GM21529 (cell line): ENCODE measurements around the gene MGMT.

Experiments
- ATAC-seq: cut with Tn5 transposase; IDR thresholded peaks from one replicate; pipeline ENCODE4 v1.9.1; 2021; ENCODE audit not compliant: unreplicated experiment

MGMT gene

GRCh38 chr10:129615921-129616525, 149.0 kb downstream of the MGMT start:
- no peak for ATAC-seq

DNA sequence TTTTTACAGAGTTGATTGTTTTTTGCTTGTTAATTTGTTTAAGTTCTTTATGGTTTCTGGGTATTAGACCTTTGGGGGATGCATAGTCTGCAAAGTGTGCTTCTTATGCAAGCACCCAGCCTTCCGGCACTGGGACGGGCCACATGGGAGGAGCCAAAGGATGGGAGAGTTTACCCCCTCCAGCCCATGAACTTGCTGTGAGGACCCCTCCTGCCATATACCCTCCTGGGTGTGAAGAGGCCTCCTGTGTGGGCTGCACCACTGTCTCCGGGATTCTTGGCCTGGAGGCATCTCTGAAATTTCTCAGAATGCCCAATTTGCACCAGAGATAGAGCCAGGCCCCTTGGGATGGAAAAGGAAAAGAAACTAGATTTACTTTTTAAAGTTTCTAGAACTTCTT, 150.7 kb downstream of the MGMT start:
- no peak for ATAC-seq

- no peak for ATAC-seq
Observed at GRCh38 chr10:129621062-129621461, 154.0 kb downstream of the MGMT start.

DNA sequence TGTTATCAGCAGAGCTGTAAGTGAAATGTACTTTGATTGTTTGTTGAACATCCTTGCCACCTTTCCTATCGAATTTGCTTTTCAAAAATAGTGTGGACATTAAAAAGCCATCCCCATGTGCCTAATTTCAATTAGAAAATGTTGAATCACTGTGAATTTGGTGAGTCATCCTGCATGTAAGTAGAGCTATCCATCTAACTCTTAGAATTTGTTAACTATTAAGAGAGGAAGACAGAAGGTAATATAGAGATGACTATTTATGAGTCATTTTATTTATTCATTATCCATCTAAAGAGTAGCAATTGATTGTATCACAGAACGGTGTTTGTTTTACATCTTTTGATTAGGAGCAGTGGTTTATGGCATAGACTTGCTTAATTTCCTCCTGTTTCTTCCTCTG, 154.7 kb downstream of the MGMT start:
- no peak for ATAC-seq

DNA sequence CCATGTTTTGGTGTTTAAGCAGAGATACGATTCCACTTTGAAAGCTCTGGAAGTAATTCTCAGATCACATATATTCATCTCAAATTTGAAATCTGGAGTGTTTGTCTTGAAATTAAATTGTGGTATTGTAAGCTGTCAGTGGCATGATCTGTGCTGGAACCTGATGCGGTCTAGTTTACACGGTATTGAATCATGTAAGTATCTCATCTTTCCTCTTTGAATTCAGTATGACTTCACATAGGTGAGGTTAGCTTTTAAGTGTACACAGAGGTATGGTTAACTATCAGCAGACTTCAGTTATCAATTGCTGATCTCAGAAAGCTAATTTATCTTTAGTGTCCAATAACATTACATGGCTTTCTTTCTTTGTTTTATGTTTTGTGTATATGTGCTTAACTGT, 155.2 kb downstream of the MGMT start:
- ATAC-seq, result no peak

DNA sequence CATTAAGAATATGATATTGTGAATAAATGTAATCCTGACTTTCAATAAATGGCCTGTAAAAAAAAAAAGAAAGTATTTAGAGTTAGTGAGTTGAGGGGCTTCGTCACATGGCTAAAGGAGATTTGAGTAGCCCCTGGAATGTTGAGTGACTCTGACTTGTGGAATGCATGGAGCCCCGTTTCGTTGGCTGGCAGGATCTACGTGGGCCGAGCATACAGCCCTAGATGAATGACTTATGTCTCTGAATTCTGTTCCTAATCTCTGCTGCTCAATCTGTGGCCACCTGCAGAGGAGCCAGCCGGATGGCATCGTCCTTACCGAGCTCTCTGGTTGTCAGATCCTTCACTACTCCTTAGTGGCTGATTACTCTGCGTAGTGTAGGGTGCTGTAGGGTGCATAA, 155.7 kb downstream of the MGMT start:
- ATAC-seq, result no peak

- no peak for ATAC-seq
Observed at GRCh38 chr10:129624526-129624925, 157.5 kb downstream of the MGMT start.

- no peak for ATAC-seq
Observed at GRCh38 chr10:129626309-129626708, 159.3 kb downstream of the MGMT start.

DNA sequence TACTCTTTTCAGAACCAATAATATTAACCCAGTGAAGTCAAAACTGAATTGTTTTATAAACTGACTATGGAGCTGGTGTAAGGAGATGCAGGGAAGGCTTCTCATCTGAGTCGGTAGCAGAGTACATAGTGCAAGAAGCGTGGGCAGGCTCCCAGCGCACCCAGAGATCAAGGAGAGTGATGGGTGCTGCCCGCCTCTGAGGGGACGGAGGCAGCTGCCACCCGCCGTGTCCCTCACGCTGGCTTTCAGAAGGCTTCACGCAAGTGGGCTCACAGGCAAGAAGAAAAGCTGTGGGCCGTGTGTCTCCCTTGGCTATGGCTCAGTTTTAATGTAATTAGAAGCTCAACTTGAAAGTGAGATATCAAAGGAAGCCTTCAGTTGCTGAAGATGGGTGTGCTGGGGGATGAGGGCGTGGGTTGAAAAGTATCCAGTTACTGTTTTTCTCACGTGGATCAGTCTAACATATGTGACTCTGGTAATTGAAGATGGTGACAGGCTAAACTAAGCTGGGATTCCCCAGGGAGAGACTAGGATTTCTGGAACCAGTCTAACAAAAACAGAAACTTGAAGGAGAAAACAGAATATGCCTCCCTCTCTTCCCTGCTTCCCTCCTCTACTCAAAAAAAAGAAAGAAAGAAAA, 159.9 kb downstream of the MGMT start:
- ATAC-seq, result no peak

DNA sequence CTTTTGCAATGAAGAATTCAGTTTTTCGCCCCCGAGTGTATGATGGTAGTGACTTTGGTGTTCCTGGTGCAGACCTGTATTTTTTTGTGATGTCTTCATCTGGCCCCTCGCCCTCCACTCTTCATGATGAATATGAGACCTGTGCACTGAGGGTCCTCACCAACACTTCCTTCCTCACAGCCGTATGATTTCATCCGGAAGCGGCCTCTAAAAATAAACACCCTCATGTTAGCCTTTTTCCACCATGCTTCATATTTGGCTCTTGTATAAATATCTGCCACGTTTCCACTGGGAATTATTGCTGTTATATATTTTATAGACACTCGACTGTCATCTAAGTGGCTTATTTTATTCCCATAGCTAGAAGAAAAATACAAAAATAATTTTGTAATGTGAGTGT, 160.4 kb downstream of the MGMT start:
- no peak for ATAC-seq

- no peak for ATAC-seq
Observed at GRCh38 chr10:129628823-129629222, 161.8 kb downstream of the MGMT start.

DNA sequence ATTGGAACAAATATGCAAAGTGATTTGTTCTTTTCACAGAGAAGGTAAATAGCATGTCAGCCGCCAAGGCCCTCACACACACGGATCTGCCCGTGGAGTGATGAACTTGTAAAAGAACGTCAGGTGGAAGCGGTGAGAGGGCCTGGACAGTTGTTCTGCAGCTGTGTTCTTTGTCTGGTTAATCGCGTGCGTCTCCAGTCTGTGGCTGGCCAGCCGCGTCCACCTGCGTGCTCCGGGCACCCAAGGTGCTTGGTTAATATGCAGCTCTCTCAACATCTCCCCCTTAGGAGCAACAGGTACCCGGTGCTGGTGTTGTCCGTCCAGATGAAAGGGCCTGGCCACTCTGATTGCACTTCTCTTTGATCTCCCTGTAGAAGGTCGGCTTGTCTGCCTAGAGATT, 162.9 kb downstream of the MGMT start:
- ATAC-seq, result no peak

DNA sequence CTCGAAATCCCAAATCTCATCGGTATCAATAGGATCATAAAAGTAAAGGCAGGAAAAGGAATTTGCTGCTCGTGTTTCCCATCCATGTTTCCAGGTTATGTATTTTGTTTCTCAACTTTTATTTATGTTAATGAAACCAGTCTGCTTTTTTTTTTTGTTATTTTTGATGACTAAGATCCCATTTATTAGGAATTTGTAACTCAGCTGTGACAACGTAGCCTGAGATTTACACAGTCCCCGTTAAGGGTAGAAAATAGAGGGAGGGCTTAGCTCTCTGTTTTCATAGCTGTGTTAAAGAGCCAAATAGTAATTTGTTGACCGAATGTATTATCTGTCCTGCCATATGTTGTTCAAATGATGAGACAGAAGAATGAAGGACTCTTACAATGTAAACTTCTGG, 164.0 kb downstream of the MGMT start:
- no peak for ATAC-seq

- ATAC-seq, result no peak
Observed at GRCh38 chr10:129631870-129632623, 165.0 kb downstream of the MGMT start.

- no peak for ATAC-seq
Observed at GRCh38 chr10:129637010-129637409, 170.0 kb downstream of the MGMT start.

DNA sequence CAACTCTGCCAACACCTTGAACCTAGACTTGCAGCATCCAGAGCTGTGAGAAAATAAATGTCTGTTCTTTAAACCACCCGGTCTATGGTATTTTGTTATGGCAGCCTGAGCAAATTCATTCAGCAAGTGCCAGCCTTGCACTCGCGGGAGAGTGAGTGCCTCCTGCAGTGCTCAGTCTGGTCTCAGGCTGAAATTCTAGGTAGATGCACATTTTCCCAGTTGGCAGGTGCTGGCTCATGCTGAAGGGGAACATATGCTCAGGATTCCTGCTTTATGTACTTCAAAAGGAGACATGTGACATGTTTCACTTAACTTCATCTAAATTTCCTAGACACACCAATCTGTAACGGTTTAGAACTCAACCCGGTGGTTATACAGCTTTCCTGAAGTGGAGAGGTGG, 170.8 kb downstream of the MGMT start:
- ATAC-seq, result no peak

DNA sequence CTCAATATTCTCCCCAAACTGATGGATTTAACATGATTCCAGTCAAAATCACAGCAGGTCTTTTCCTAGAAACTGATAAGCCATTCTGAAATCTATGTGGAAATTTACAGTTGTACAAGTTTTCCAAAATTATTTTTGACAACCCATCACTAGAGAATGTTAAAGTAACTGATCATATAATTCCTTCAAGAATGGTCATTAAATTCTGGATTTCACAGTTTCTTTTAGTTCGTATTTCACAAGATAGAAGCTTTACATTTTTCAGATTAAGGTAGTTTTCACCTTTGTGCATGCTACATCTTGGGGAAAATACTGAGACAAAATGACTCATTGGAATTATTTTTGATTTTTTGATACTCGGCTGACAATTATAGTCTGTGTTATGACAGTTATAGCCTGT, 174.3 kb downstream of the MGMT start:
- no peak for ATAC-seq

GRCh38 chr10:129641982-129642381, 174.9 kb downstream of the MGMT start:
- no peak for ATAC-seq

DNA sequence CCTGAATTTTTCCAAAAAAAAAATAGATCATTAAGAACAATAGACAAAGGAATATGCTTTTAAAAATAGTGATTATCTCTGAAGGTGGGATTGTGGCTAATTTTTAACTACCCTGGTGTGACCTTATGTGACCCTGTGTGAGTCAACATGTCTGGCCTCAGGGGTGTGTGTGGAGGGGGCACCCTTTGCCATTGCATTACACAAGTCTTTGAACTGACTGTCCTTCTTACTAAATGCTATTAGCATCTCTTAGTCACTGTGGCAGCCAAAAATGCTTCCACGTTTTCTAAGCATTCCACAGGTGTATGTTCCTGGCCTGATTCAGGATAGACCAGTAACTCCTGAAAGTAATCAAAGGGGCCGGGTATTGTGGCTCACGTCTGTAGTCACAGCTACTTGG, 175.4 kb downstream of the MGMT start:
- ATAC-seq, result no peak

- ATAC-seq, result no peak
Observed at GRCh38 chr10:129643266-129643665, 176.2 kb downstream of the MGMT start.

DNA sequence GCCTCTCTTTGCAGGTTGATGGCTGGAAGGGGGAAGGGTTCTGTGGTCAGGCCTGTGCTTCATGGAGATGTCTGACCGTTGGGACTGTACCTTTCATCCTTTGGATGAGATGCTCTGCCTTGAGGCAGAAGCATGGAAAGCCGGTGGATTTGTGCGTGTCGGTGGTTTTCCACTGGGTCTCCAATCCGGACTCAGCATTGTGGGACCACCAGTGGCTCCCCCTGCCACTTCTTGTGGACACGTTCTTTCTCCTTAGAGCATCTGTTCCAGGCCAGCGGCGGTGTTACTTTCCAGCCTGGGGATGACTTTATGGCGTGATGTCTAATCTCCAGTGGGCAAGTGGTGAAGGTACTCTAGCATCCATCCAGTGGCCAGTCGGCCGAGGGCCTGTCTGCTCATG, 178.4 kb downstream of the MGMT start:
- no peak for ATAC-seq

DNA sequence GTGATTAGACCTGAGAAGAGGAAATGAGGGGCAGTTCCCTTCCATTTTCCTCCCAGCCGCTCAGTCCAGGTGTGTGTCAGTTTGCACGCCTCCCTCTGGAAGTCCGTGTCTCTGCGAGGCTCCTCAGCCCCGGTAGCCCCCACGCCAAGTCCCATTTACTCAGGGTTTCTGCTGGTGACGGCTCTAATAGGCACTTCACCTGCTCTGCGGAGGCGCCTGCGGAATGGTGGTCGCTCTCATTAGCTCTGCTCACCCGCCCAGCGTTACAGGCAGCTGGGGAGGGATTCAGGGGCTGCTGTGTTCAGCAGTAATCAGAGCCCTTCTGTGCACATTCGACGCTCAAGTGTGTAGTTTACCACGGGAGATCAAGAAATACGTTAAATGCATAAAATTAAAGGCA, 179.9 kb downstream of the MGMT start:
- no peak for ATAC-seq
